HepG2 (cell line): ENCODE results near the gene ACOT8. TPM values are rescaled to one million over a fixed set of nuclear protein-coding genes. Genes with fewer than 3 reads are reported as not detected.

ENCODE experiments used
- ATAC-seq: fragments of 200-7000 bp; cut with Tn5 transposase; 3 replicates; pipeline ENCODE4 v1.9.1; 2020; ENCODE audit warnings: mild to moderate bottlenecking, moderate library complexity
- BruUV-seq: library from RNA; stranded (reverse); fragments of 400-500 nt; replicated peaks from 2 replicates; lab custom pipeline; 2021; lab: Mats Ljungman, UMichigan
- CTCF ChIA-PET: fragments of 300-600 bp; formaldehyde crosslinking; extraction: SDS; loops from one replicate; lab custom pipeline; 2021; ENCODE audit warnings: low total read pairs, inconsistent platforms, low intra/inter-chr PET ratio; lab: Yijun Ruan, JAX
- POLR2A ChIA-PET: fragments of 350-600 bp; sonication (Branson Sonifier 250); formaldehyde crosslinking; loops from one replicate; lab custom pipeline; 2020; ENCODE audit warnings: antibody characterized with exemption, inconsistent platforms; lab: Yijun Ruan, JAX
- DNase-seq: peaks from one replicate; pipeline ENCODE4 v3.0.0-alpha.2; 2015; ENCODE audit warnings: low spot score
- FAIRE-seq: peaks from 3 replicates; lab custom pipeline; 2011; peaks lifted over from hg19 to GRCh38; lab: Jason Lieb, UNC
- H2AFZ ChIP-seq: one replicate; pipeline ENCODE4 v1.6.1; 2011; ENCODE audit warnings: low read length, inconsistent platforms
- H3K27ac ChIP-seq: fragments of 300-600 bp; 3 replicates; pipeline ENCODE4 v1.8.0; 2011; ENCODE audit warnings: mixed run types, mild to moderate bottlenecking, mixed read lengths, low read length, inconsistent platforms; ENCODE audit not compliant: insufficient read depth; ENCODE audit errors: extremely low read length
- H3K27me3 ChIP-seq, 2 experiments: fragments of 200-600 bp in 1 of 2; 2 replicates in 1 of 2; 3 replicates in 1 of 2; pipeline versions ENCODE4 v1.6.0 to v1.8.0; 2011; ENCODE audit warnings: low read length in 2 of 2, mild to moderate bottlenecking in 2 of 2, moderate library complexity in 2 of 2, inconsistent platforms in 1 of 2; ENCODE audit not compliant: insufficient read depth in 2 of 2, control insufficient read depth in 1 of 2
- H3K36me3 ChIP-seq, 2 experiments: fragments of 200-600 bp in 1 of 2; replicated peaks in 1 of 2; 2 replicates in 1 of 2; 3 replicates in 1 of 2; pipeline versions ENCODE4 v1.5.1 to v1.8.0; 2011; ENCODE audit warnings: low read length in 2 of 2, inconsistent platforms in 1 of 2; ENCODE audit not compliant: insufficient read depth in 2 of 2, control insufficient read depth in 1 of 2
- H3K4me1 ChIP-seq: 2 replicates; pipeline ENCODE4 v1.5.1; 2012; ENCODE audit warnings: low read length, inconsistent platforms; ENCODE audit not compliant: insufficient read depth
- H3K4me2 ChIP-seq: 2 replicates; pipeline ENCODE4 v1.6.0; 2011; ENCODE audit warnings: low read depth, low read length, inconsistent platforms
- H3K4me3 ChIP-seq, 3 experiments: fragments of 200-600 bp in 1 of 3; sonication (generic), shearing (Covaris generic) in 1 of 3; replicated peaks in 1 of 3; 2 replicates each; pipeline ENCODE4 v1.5.1; 2011 to 2016; ENCODE audit warnings: low read length in 3 of 3, inconsistent platforms in 2 of 3, low read depth in 2 of 3, mild to moderate bottlenecking in 2 of 3, control low read depth in 1 of 3, mixed read lengths in 1 of 3; ENCODE audit not compliant: insufficient read depth in 1 of 3
- H3K79me2 ChIP-seq: one replicate; pipeline ENCODE4 v1.6.1; 2011; ENCODE audit warnings: low read length, inconsistent platforms; ENCODE audit not compliant: insufficient read depth
- H3K9ac ChIP-seq: 2 replicates; pipeline ENCODE4 v1.6.0; 2011; ENCODE audit warnings: mild to moderate bottlenecking, low read depth, low read length, inconsistent platforms; ENCODE audit not compliant: insufficient read depth
- H3K9me3 ChIP-seq: 2 replicates; pipeline ENCODE4 v1.5.1; 2012; ENCODE audit warnings: mild to moderate bottlenecking, low read length
- H4K20me1 ChIP-seq: 2 replicates; pipeline ENCODE4 v1.6.0; 2011; ENCODE audit warnings: inconsistent platforms, mild to moderate bottlenecking, low read length, moderate library complexity; ENCODE audit not compliant: insufficient read depth
- AGO2 ChIP-seq: fragments of 200-400 bp; formaldehyde crosslinking; optimal IDR thresholded peaks from 2 replicates; pipeline ENCODE3; 2017; ENCODE audit warnings: mild to moderate bottlenecking, low read depth, low read length, moderate library complexity
- HIVEP1 ChIP-seq: sonication (generic); formaldehyde crosslinking; IDR thresholded peaks from 2 replicates; pipeline ENCODE4 v1.4.0; 2020; ENCODE audit warnings: mild to moderate bottlenecking, missing genetic modification reagents
- POLR2AphosphoS5 ChIP-seq: IDR thresholded peaks from 2 replicates; pipeline ENCODE4 v1.6.1; 2012; ENCODE audit warnings: low read depth, low read length
- PRDM10 ChIP-seq: sonication (generic); formaldehyde crosslinking; IDR thresholded peaks from 2 replicates; pipeline ENCODE4 v1.4.0; 2020; ENCODE audit warnings: low read depth, missing genetic modification reagents
- RBFOX2 ChIP-seq: fragments of 200-400 bp; formaldehyde crosslinking; IDR thresholded peaks from 2 replicates; pipeline ENCODE4 v1.6.1; 2017; ENCODE audit warnings: low read depth, mild to moderate bottlenecking, low read length
- UBTF ChIP-seq: sonication (generic); formaldehyde crosslinking; IDR thresholded peaks from 2 replicates; pipeline ENCODE4 v1.4.0; 2020; ENCODE audit warnings: mild to moderate bottlenecking, missing genetic modification reagents
- ZNF280B ChIP-seq: sonication (generic); formaldehyde crosslinking; IDR thresholded peaks from 2 replicates; pipeline ENCODE4 v1.5.0; 2020; ENCODE audit warnings: missing genetic modification reagents, mild to moderate bottlenecking, borderline replicate concordance
- ZNF292 ChIP-seq: sonication (generic); formaldehyde crosslinking; IDR thresholded peaks from 2 replicates; pipeline ENCODE4 v1.8.1; 2022; ENCODE audit warnings: mild to moderate bottlenecking, low read depth, missing genetic modification reagents, borderline replicate concordance
- ZNF296 ChIP-seq: sonication (generic); formaldehyde crosslinking; conservative IDR thresholded peaks from 2 replicates; pipeline ENCODE4 v1.5.0; 2020; ENCODE audit warnings: mild to moderate bottlenecking, missing genetic modification reagents
- ZNF850 ChIP-seq: sonication (generic); formaldehyde crosslinking; conservative IDR thresholded peaks from 2 replicates; pipeline ENCODE4 v1.9.0; 2021; ENCODE audit warnings: mild to moderate bottlenecking, missing genetic modification reagents
- ZSCAN12 ChIP-seq: sonication (generic); formaldehyde crosslinking; IDR thresholded peaks from 2 replicates; pipeline ENCODE4 v1.9.0; 2021; ENCODE audit warnings: mild to moderate bottlenecking, missing genetic modification reagents
- WGBS: methylation state at CpG from one replicate; pipeline ENCODE4 v1.1.6; 2017; ENCODE audit warnings: low lambda C conversion rate; 5-methylcytosine and 5-hydroxymethylcytosine counted together
- in situ Hi-C: cut with HindIII; loops from 2 replicates; pipeline ENCODE4 v1.10.0; 2017; ENCODE audit warnings: low pct_unique_long_range_greater_than_20kb; ENCODE audit not compliant: extremely low pct_ligation_motif_present
- intact Hi-C: fragments of 100-400 bp; cut with micrococcal nuclease; formaldehyde crosslinking; loops from one replicate; pipeline ENCODE4 v1.10.0; 2022; ENCODE audit not compliant: unreplicated experiment
- polyA plus RNA-seq, 8 experiments: library from polyadenylated mRNA; depleted of rRNA in 3 of 8; stranded (reverse) in 7 of 8; unstranded in 1 of 8; fragments of >200 nt; fragmentation: Illumina TruSeq in 4 of 8; extraction: Trizol in 4 of 8; gene quantifications; 2 replicates each; pipeline versions ENCODE4 v1.2.1 to v1.2.3, GENCODE V29; 2011 to 2016; ENCODE audit warnings: low read depth in 4 of 8, missing spikeins in 1 of 8, mixed read lengths in 1 of 8; ENCODE audit not compliant: insufficient read depth in 1 of 8
- total RNA-seq, 5 experiments: library from RNA; depleted of rRNA; stranded (reverse); fragments of >200 nt; fragmentation: Illumina TruSeq; extraction: Trizol; gene quantifications; 2 replicates each; pipeline ENCODE4 v1.2.3, GENCODE V29; 2016; ENCODE audit warnings: low read depth in 1 of 5

The ACOT8 gene
- total and polyA plus RNA-seq, 2 of the 13 experiments (the other 11 are each of a cell fraction or from before 2014, with no cell fraction given) = 31.4 to 45.5 TPM

GRCh38 chr20:45890077-45890984 lies 33.1 kb upstream of the ACOT8 start (continued):
- TF ChIP-seq PRDM10 (CRISPR knock-in tag) (peak; percentile 82; the same call in 1 of the 2 replicates), ZNF850 (0 out of 2 replicates have a peak, but pooled peaks have one; percentile 1)

GRCh38 chr20:45888681-45889080 lies 31.5 kb upstream of the ACOT8 start:
- Histone ChIP-seq H3K4me1 (peaks cover 53% of the 10 kb centered on the region), H3K27me3 (no peaks in the 10 kb centered on the region), H3K9me3 (no peaks in the 10 kb centered on the region), H4K20me1 (no peaks in the 10 kb centered on the region), H3K4me2 (peak overlapping the region; percentile 85), H3K9ac (peak overlapping the region; percentile 87), H2AFZ (no peak overlapping the region), H3K4me3 (0 out of 6 replicates have a peak overlapping the region, but pooled peaks of 1 of the 3 experiments have one; percentile 98), H3K36me3 (peaks cover 17 to 42% of the 10 kb centered on the region in 2 experiments; a peak in 4 of 5 replicates), H3K27ac (no peak overlapping the region), H3K79me2 (peaks cover 32% of the 10 kb centered on the region)
- no TSS peak for BruUV-seq
- POLR2A ChIA-PET = interaction anchor here (1.0 to 8.1 kb wide), 10 partner anchors 7 to 57 kb away, joined by 3 to 164 read pairs (median 57); partner anchors contain the start of genes PCIF1, PLTP, SNX21 and ZSWIM1
- CTCF ChIA-PET = interaction anchor here (2.6 kb wide), 1 partner anchor 74 kb away, joined by 19 read pairs; no protein-coding TSS in a partner anchor
- ATAC-seq (no peak), DNase-seq (no peak), FAIRE-seq (no peak)
- WGBS = 90% methylated on average over 3 of the region's 3 CpGs
- intact Hi-C loops = loop anchor here (10.0 kb wide), 1 partner anchor 94 kb away; the partner anchor contains the start of genes DNTTIP1 and WFDC3
- in situ Hi-C loops = no loop called here
- TF ChIP-seq ZSCAN12 (CRISPR knock-in tag) (no peak), ZNF296 (CRISPR knock-in tag) (no peak), POLR2AphosphoS5 (0 out of 2 replicates have a peak, but pooled peaks have one; percentile 16), RBFOX2 (peak; percentile 37), ZNF280B (CRISPR knock-in tag) (peak; percentile 57; the same call in 1 of the 2 replicates), HIVEP1 (no peak), ZNF292 (CRISPR knock-in tag) (no peak), UBTF (CRISPR knock-in tag) (peak; percentile 36; the same call in 1 of the 2 replicates), AGO2 (peak; percentile 57)
